ENCODE data around the gene GSAP. TPM values are rescaled to one million over a fixed set of nuclear protein-coding genes. Genes with fewer than 3 reads are reported as not detected.
A peak's percentile ranks its signal among the peaks of the same experiment; 100 is the strongest.

Gene GSAP
- total and polyA plus RNA-seq, 2 of the 4 experiments (the other 2 are of a cell fraction), result 1.6 to 1.8 TPM

- peak overlapping the region; percentile 5; the same call in 1 of the 2 replicates for H4K5ac ChIP-seq (ENCODE audit: low read depth, low read length)
- ATAC-seq (ENCODE audit: low read depth) (no peak), DNase-seq (no peak)
- no TSS peak for BruUV-seq (replicated peaks)
- no peaks in the 10 kb centered on the region for H3K36me3 ChIP-seq (ENCODE audit: control insufficient read depth, insufficient read depth, low read length)
- no CpG with 5 or more reads among the region's 2 CpGs for WGBS, 2 experiments (ENCODE audit: extremely low coverage in 2 of 2, insufficient read length in 1 of 2)
- no peak overlapping the region for H3K9ac ChIP-seq (ENCODE audit: low read depth, low read length)
- peak overlapping the region; percentile 48; the same call in 1 of the 2 replicates for H3K4ac ChIP-seq (ENCODE audit: low read depth, low read length)
- H3K23ac ChIP-seq (ENCODE audit: low read depth, low read length), result no peak overlapping the region
- H3K9me1 ChIP-seq (ENCODE audit: insufficient read depth, low read length), result no peaks in the 10 kb centered on the region
- H3K4me2 ChIP-seq (ENCODE audit: low read depth, low read length), result no peak overlapping the region
- peak overlapping the region; percentile 56; the same call in 1 of the 2 replicates for H2BK20ac ChIP-seq (ENCODE audit: low read depth, low read length)
- H2BK5ac ChIP-seq (ENCODE audit: low read depth, low read length, poor library complexity, severe bottlenecking), result no peak overlapping the region
- no peaks in the 10 kb centered on the region for H4K20me1 ChIP-seq (ENCODE audit: insufficient read depth, low read length)
- no peak overlapping the region; the same call in 1 of the 2 replicates for H2BK120ac ChIP-seq (ENCODE audit: low read depth, low read length)
- no peak overlapping the region for H2AFZ ChIP-seq (replicated peaks; ENCODE audit: low read length, poor library complexity)
- TF ChIP-seq CTCF (conservative IDR thresholded peaks at IDR 0.05; ENCODE audit: low read depth, low read length) (no peak), RCOR1 (IDR thresholded peaks at IDR 0.05; ENCODE audit: insufficient replicate concordance, low read length) (no peak), ELK1 (IDR thresholded peaks at IDR 0.05; ENCODE audit: borderline replicate concordance, low read depth, low read length) (no peak)
- no peak overlapping the region for H2AK9ac ChIP-seq (replicated peaks; ENCODE audit: low read depth, low read length, poor library complexity)
- intact Hi-C loops (cut with micrococcal nuclease) (no loop called here), dilution Hi-C loops (cut with HindIII; ENCODE audit: low sequenced_read_pairs, unreplicated experiment) (no loop called here), in situ Hi-C loops (cut with MboI; ENCODE audit: low sequenced_read_pairs) (no loop called here)
- H3K4me1 ChIP-seq (ENCODE audit: control insufficient read depth, insufficient read depth, low read length), result peaks cover 6% of the 10 kb centered on the region
- no peaks in the 10 kb centered on the region for H3K9me3 ChIP-seq (ENCODE audit: control insufficient read depth, insufficient read depth, low read length)
- no peak overlapping the region for H3K4me3 ChIP-seq (ENCODE audit: insufficient read depth, low read depth, low read length)
- no peak overlapping the region for H3K56ac ChIP-seq (ENCODE audit: extremely low read depth, insufficient read depth, low read length)
- H3K27me3 ChIP-seq (ENCODE audit: control insufficient read depth, insufficient read depth, low read length), result no peaks in the 10 kb centered on the region
- H3K14ac ChIP-seq (replicated peaks; ENCODE audit: low read depth, low read length), result 0 out of 2 replicates have a peak overlapping the region, but pooled peaks have one; percentile 56
- ChIA-PET CTCF (no interaction called here), POLR2A (ENCODE audit: unreplicated experiment) (no interaction called here)
- H3K79me1 ChIP-seq (ENCODE audit: low read depth in 1 of 2, low read length in 2 of 2), result 0 out of 4 replicates have a peak, but pooled peaks cover 0 to 4% of the 10 kb centered on the region in 2 experiments
- 0 out of 4 replicates have a peak overlapping the region, but pooled peaks of 1 of the 2 experiments have one; percentile 16 for H4K8ac ChIP-seq (ENCODE audit: low read depth in 2 of 2, low read length in 2 of 2)
- no peak overlapping the region for H2BK15ac ChIP-seq (ENCODE audit: low read depth, low read length)
- no peak overlapping the region for H3K27ac ChIP-seq (ENCODE audit: insufficient read depth, low read length)
- H4K91ac ChIP-seq (ENCODE audit: insufficient read depth, low read depth, low read length), result peak overlapping the region; percentile 19; the same call in 1 of the 2 replicates
- H2AK5ac ChIP-seq (ENCODE audit: low read depth, low read length), result no peak overlapping the region
- no peak overlapping the region for H3K18ac ChIP-seq (ENCODE audit: low read depth, low read length)
Measured at GRCh38 chr7:77441046-77441445, 24.9 kb upstream of the GSAP start.

Data from IMR-90 (cell line).